Measurements from ENCODE around the gene CEP170.
"Not testable (repeated sequence)": the region's sequence is repeated elsewhere in the genome, so short reads cannot be mapped to it uniquely, and the experiment has no call there.

GRCh38 chr1:243107171-243107570 is 147.9 kb downstream of the CEP170 start:
- TF ChIP-seq POLR2AphosphoS5 (IDR thresholded peaks at IDR 0.05; ENCODE audit: low read depth, low read length); POLR2A (IDR thresholded peaks at IDR 0.05; ENCODE audit: low read depth, low read length); TAF1 (IDR thresholded peaks at IDR 0.05; ENCODE audit: borderline replicate concordance, low read depth, low read length): not testable (repeated sequence)
